Thoracic aorta (tissue), 2 donors: ENCODE results near the gene RBPJL. TPM values are rescaled to one million over a fixed set of nuclear protein-coding genes. Genes with fewer than 3 reads are reported as not detected.

Experiments
- ATAC-seq: fragments of 150-250 bp; one replicate; pipeline ENCODE4 v1.8.0; 2017; ENCODE audit warnings: low read depth; ENCODE audit not compliant: insufficient number of reproducible peaks, low FRiP score
- DNase-seq: peaks from one replicate; pipeline ENCODE4 v3.0.0-alpha.2; 2020; ENCODE audit warnings: low spot score
- H3K27ac ChIP-seq, 2 donors: fragments of 200-600 bp; sonication (generic); 1 replicate in 1 of 2; 2 replicates in 1 of 2; pipeline ENCODE4 v1.5.1; 2016; ENCODE audit warnings: mild to moderate bottlenecking in 2 of 2, moderate library complexity in 2 of 2
- H3K27me3 ChIP-seq: fragments of 200-600 bp; sonication (generic); replicated peaks from 2 replicates; pipeline ENCODE4 v1.6.0; 2016; ENCODE audit warnings: mild to moderate bottlenecking; ENCODE audit not compliant: insufficient read depth
- H3K36me3 ChIP-seq: fragments of 200-600 bp; sonication (generic); one replicate; pipeline ENCODE4 v1.5.1; 2016
- H3K4me1 ChIP-seq, 2 donors: fragments of 200-600 bp; sonication (generic); 1 replicate in 1 of 2; 2 replicates in 1 of 2; pipeline versions ENCODE4 v1.5.1 to v1.6.0; 2016; ENCODE audit warnings: low read depth in 2 of 2, mild to moderate bottlenecking in 1 of 2; ENCODE audit not compliant: control insufficient read depth in 1 of 2
- H3K4me3 ChIP-seq: fragments of 200-600 bp; sonication (generic); 2 replicates; pipeline ENCODE4 v1.5.1; 2016; ENCODE audit warnings: mild to moderate bottlenecking
- H3K9me3 ChIP-seq: fragments of 200-600 bp; sonication (generic); 2 replicates; pipeline ENCODE4 v1.5.1; 2016
- total RNA-seq, 2 donors: library from RNA; depleted of rRNA; stranded (reverse); fragments of >200 nt; gene quantifications; one replicate each; pipeline versions ENCODE4 v1.1.0 to v1.2.3, GENCODE V29; 2016
- TF ChIP-seq, protein P1 (sequence below): fragments of 200-600 bp; sonication (generic); IDR thresholded peaks from one replicate; pipeline ENCODE4 v1.5.1; 2019; ENCODE audit warnings: antibody characterized with exemption

Gene RBPJL
- total RNA-seq, 2 donors from 2014 or later, result not detected

DNA sequence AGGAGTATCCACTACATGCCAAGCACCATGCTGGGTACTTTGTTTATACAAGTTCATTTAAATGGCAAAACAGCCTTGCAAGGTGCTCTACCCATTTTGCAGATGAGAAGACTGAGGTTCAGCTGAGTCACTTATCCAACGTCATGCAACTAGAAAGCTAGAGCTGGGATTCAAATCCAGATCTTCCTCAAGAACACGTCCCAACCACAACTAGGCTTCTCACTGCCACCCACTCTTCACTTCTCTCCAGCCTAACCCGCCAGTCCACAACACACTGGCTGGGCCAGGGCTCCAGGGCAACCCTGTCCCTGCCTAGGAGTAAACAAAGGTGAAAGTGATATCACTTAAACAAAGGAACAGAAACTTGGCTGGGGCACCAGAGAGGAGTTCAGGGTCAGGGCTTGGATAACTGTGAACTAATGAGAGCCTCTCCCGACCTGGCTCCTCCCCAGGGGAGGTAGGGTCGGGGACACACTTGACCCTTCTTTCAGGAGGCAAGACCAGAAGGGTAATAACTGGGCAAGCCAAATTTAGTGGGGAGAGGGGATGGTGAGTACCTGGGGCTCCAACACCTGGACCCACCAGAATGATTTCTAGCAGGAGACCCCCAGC, 33.7 kb downstream of the RBPJL start:
- Histone ChIP-seq H3K4me3 (no peak overlapping the region), H3K27me3 (no peaks in the 10 kb centered on the region), H3K4me1 (peaks cover 66 to 98% of the 10 kb centered on the region in 2 donors), H3K27ac (peak overlapping the region; percentile 93 to 96), H3K9me3 (no peaks in the 10 kb centered on the region), H3K36me3 (no peaks in the 10 kb centered on the region)
- ATAC-seq (no peak), DNase-seq (no peak)
- TF ChIP-seq, protein P1, sequence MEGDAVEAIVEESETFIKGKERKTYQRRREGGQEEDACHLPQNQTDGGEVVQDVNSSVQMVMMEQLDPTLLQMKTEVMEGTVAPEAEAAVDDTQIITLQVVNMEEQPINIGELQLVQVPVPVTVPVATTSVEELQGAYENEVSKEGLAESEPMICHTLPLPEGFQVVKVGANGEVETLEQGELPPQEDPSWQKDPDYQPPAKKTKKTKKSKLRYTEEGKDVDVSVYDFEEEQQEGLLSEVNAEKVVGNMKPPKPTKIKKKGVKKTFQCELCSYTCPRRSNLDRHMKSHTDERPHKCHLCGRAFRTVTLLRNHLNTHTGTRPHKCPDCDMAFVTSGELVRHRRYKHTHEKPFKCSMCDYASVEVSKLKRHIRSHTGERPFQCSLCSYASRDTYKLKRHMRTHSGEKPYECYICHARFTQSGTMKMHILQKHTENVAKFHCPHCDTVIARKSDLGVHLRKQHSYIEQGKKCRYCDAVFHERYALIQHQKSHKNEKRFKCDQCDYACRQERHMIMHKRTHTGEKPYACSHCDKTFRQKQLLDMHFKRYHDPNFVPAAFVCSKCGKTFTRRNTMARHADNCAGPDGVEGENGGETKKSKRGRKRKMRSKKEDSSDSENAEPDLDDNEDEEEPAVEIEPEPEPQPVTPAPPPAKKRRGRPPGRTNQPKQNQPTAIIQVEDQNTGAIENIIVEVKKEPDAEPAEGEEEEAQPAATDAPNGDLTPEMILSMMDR, result no peak

DNA sequence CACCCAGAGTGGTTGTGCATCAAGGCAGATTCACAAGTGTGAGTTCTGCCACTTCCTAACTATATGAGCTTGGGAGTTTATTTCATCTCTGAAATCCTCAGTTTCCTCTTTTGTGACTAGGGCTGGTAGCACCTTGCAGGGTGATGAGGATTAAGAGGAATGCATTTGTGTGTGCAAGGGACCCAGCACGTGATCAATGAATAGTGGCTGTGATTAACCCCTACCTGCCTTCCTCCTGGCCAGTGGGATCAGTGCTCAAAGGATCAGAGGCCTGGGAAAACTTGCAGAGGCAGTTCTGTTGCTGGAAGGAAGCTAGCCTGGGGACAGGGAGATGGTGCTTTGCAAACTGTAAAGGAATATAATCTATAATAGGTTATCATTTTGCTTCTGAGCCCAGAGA, 34.3 kb downstream of the RBPJL start:
- no peak overlapping the region for H3K4me3 ChIP-seq
- peak overlapping the region; percentile 93 to 96 for H3K27ac ChIP-seq
- no peak for ATAC-seq
- peaks cover 68 to 99% of the 10 kb centered on the region in 2 donors for H3K4me1 ChIP-seq
- no peaks in the 10 kb centered on the region for H3K9me3 ChIP-seq
- no peaks in the 10 kb centered on the region for H3K36me3 ChIP-seq
- H3K27me3 ChIP-seq, result no peaks in the 10 kb centered on the region
- no peak for DNase-seq
- TF ChIP-seq, protein P1, result no peak

DNA sequence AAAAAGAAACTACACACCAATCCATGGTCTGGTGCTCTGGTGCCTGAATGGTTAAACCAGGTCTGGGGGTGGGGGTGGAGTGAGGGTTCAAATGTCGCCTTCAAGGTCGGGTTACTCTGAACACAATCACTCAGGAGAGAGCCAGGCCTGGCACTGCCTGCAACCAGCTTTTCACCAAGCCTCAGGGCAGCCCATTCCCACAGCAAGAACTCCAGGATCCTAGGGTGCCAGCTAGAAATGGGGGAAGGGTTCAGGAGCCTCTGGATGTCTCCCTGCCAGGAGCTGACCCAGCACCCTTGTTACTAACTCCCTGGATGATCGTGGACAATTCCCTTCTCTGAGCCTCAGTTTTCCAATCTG, 34.9 kb downstream of the RBPJL start:
- Histone ChIP-seq H3K27ac (peak overlapping the region; percentile 93 to 96), H3K4me3 (peak overlapping the region; percentile 56), H3K27me3 (no peaks in the 10 kb centered on the region), H3K36me3 (no peaks in the 10 kb centered on the region), H3K4me1 (peaks cover 66 to 99% of the 10 kb centered on the region in 2 donors), H3K9me3 (no peaks in the 10 kb centered on the region)
- ATAC-seq (no peak), DNase-seq (no peak)
- TF ChIP-seq, protein P1, result no peak

DNA sequence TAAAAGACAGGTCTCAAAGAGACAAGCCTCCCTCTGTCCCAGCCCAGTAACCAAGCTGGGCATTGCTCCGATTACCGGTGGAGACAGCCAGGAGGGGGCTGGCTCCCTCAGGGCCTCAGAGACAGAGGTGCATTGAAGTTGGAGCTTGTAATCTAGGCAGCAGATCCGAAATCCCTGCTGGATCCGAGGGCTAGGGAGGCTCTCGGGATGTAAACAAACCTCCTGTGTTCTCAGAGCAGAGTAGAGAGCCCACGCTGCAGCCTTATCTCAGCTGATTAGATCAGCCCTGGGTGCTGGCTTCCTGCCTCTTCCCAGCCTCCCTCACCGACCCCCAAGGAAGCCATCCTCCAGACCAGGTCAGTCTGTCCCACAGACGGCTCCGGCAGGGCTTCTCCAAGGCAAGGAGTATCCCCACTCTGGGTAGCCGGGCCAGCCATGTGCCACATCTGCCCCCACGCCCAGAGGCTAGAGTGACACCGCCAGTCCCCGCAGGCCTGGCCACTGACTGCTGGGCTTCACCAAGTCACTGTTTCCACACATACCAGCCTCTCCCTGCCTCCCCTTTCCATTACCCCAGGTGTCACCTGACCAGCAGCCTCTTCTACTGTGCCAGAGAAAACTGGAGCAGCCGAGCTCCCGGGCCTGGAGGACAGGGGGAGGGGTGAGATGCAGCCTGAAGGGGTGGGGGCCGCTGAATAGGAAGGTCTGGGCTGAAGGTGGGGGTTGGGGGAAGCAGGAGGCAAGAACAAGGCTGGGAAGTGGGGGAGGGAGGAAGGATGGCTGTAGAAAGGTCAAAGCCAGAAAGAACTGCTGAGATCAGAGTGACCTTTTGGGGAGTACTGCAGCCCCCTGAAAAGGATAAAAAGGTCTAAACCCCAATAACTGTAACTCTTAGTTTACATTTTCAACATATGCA, 35.6 kb downstream of the RBPJL start:
- ATAC-seq, result peak; percentile 29
- TF ChIP-seq, protein P1, result no peak
- Histone ChIP-seq H3K36me3 (no peaks in the 10 kb centered on the region), H3K27ac (peak overlapping the region; percentile 93 to 96), H3K27me3 (no peaks in the 10 kb centered on the region), H3K4me1 (peaks cover 62 to 99% of the 10 kb centered on the region in 2 donors), H3K9me3 (no peaks in the 10 kb centered on the region), H3K4me3 (peak overlapping the region; percentile 56)
- DNase-seq, result no peak

DNA sequence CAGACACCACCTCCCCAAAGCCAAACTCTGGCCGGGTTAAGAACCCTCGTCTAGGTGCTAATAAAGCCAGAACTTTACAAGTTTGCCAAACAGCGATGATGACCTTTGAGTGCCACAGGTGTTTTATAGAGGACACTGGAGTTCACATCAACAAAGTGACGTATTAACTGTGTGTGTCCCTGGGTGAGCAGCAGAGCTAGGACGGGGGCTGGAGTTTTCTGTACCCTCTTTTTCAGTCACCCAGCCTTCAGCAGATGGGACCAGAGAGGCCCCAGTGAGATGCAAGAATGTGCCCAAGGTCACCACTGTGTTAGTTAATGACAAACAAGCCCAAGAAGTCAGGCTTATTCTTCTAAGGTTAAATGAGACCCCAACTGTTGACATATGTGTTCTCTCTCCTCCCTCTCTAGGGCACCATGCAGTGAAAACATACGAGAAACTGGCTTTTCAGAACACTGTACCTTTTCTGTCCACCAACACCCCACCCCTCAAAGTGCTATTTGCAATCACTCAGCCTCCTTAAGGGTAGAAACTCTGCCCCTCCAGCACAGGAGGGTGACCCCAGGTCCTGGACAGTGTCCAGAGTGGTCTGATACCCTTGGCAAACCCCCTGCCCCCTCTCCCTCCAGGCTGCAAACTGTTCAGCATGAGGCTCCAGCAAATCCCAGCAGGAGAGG, 36.4 kb downstream of the RBPJL start:
- TF ChIP-seq, protein P1, result no peak
- ATAC-seq (no peak), DNase-seq (no peak)
- no peaks in the 10 kb centered on the region for H3K27me3 ChIP-seq
- H3K9me3 ChIP-seq, result no peaks in the 10 kb centered on the region
- H3K4me1 ChIP-seq, result peaks cover 54 to 94% of the 10 kb centered on the region in 2 donors
- H3K36me3 ChIP-seq, result no peaks in the 10 kb centered on the region
- peak overlapping the region; percentile 93 to 96 for H3K27ac ChIP-seq
- H3K4me3 ChIP-seq, result peak overlapping the region; percentile 85
